Testis (tissue), 2 donors: ENCODE data around the gene TAF1D.

Experiments used
- POLR2A ChIP-seq: fragments of 450-650 bp; IDR thresholded peaks from one replicate; pipeline ENCODE4 v1.6.1; 2017; ENCODE audit warnings: antibody characterized with exemption, mild to moderate bottlenecking, moderate library complexity
- TF ChIP-seq, protein P1 (sequence below), 3 experiments: fragments of 450-650 bp in 2 of 3; fragments of 200-600 bp in 1 of 3; sonication (generic) in 1 of 3; IDR thresholded peaks; one replicate each; pipeline ENCODE4 v1.5.1; 2016 to 2019; ENCODE audit warnings: antibody characterized with exemption in 3 of 3, mild to moderate bottlenecking in 2 of 3, moderate library complexity in 1 of 3

DNA sequence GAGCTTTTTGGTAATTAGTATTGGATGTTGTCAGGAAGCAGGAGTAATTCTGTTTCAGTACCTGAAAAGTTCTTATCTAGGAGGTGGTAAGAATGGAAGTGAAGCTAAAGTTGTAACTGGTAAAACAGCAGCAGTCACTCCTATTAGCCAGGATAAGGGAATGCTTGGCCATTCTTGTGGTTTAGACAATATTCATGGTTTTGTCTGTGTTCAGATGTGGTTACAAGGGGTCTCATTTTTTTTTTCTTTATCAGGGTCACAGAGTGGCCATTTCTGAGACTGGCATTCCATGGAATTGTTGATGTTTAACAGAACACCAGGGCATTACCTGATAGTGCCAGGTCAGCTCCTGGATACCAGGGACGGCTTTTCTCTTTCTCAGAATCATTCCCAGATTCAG is 23.8 kb downstream of the TAF1D start:
- TF ChIP-seq, protein P1, sequence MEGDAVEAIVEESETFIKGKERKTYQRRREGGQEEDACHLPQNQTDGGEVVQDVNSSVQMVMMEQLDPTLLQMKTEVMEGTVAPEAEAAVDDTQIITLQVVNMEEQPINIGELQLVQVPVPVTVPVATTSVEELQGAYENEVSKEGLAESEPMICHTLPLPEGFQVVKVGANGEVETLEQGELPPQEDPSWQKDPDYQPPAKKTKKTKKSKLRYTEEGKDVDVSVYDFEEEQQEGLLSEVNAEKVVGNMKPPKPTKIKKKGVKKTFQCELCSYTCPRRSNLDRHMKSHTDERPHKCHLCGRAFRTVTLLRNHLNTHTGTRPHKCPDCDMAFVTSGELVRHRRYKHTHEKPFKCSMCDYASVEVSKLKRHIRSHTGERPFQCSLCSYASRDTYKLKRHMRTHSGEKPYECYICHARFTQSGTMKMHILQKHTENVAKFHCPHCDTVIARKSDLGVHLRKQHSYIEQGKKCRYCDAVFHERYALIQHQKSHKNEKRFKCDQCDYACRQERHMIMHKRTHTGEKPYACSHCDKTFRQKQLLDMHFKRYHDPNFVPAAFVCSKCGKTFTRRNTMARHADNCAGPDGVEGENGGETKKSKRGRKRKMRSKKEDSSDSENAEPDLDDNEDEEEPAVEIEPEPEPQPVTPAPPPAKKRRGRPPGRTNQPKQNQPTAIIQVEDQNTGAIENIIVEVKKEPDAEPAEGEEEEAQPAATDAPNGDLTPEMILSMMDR (IDR thresholded peaks at IDR 0.05), result no peak
- no peak for TF ChIP-seq POLR2A
